Adrenal gland (tissue), 12 donors: ENCODE results near the gene SAMD4A. TPM values are rescaled to one million over a fixed set of nuclear protein-coding genes. Genes with fewer than 3 reads are reported as not detected.

Experiments
- DNase-seq, 7 donors: peaks; one replicate each; pipeline ENCODE4 v3.0.0-alpha.2; 2019 to 2020
- H3K27ac ChIP-seq, 5 donors: fragments of 200-600 bp; sonication (generic) in 4 of 5; 1 replicate in 3 of 5; 2 replicates in 2 of 5; pipeline versions ENCODE4 v1.5.1 to v1.8.0; 2016 to 2020; ENCODE audit warnings: mild to moderate bottlenecking in 1 of 5
- H3K27me3 ChIP-seq: fragments of 200-600 bp; 2 replicates; pipeline ENCODE4 v1.8.0; 2021
- H3K36me3 ChIP-seq, 2 donors: fragments of 200-600 bp; replicated peaks in 1 of 2; 1 replicate in 1 of 2; 2 replicates in 1 of 2; pipeline versions ENCODE4 v1.5.1 to v1.8.0; 2018 to 2022
- H3K4me1 ChIP-seq, 2 donors: fragments of 200-600 bp; replicated peaks in 1 of 2; 1 replicate in 1 of 2; 2 replicates in 1 of 2; pipeline versions ENCODE4 v1.5.1 to v1.8.0; 2018 to 2021
- H3K4me3 ChIP-seq, 4 donors: fragments of 200-600 bp; sonication (generic) in 3 of 4; one replicate each; pipeline ENCODE4 v1.5.1; 2016 to 2018
- H3K9me3 ChIP-seq, 3 donors: fragments of 200-600 bp; sonication (generic) in 1 of 3; replicated peaks in 1 of 3; 1 replicate in 2 of 3; 2 replicates in 1 of 3; pipeline versions ENCODE4 v1.5.1 to v1.8.0; 2016 to 2021
- CTCF ChIP-seq, 6 experiments: fragments of 450-650 bp in 4 of 6; fragments of 200-600 bp in 2 of 6; sonication (generic) in 1 of 6; IDR thresholded peaks; 1 replicate in 5 of 6; 2 replicates in 1 of 6; pipeline versions ENCODE4 v1.5.1 to v1.8.0; 2016 to 2021; ENCODE audit warnings: antibody characterized with exemption in 6 of 6, mild to moderate bottlenecking in 2 of 6, moderate library complexity in 1 of 6
- POLR2A ChIP-seq, 2 donors: fragments of 450-650 bp; IDR thresholded peaks; one replicate each; pipeline ENCODE4 v1.6.1; 2017; ENCODE audit warnings: antibody characterized with exemption in 2 of 2, mild to moderate bottlenecking in 2 of 2, moderate library complexity in 1 of 2
- WGBS, 4 donors: extraction: QIAGEN DNeasy Blood & Tissue Kit in 2 of 4; methylation state at CpG; one replicate each; pipeline versions ENCODE4 v1.1.5 to v1.1.7; 2013 to 2017; 5-methylcytosine and 5-hydroxymethylcytosine counted together
- intact Hi-C, 2 donors: fragments of 100-400 bp; cut with DNase I; formaldehyde crosslinking; loops; one replicate each; pipeline versions ENCODE4 v1.14.1 to v1.15.0; 2022 to 2023
- polyA plus RNA-seq, 3 donors: library from polyadenylated mRNA; stranded (reverse); fragments of 200-250 nt in 2 of 3; fragments of 350-450 nt in 1 of 3; fragmentation: Illumina TruSeq in 1 of 3; extraction: RNeasy Lipid Tissue Mini Kit (QIAGEN cat#74804) in 1 of 3; gene quantifications; one replicate each; pipeline ENCODE4 v1.2.3, GENCODE V29; 2013 to 2014
- total RNA-seq, 9 donors: library from RNA; depleted of rRNA in 4 of 9; stranded (reverse); fragments of >200 nt in 4 of 9; fragments of 120-200 nt in 1 of 9; fragmentation: NEBNext Ultra II Directional in 1 of 9; extraction: Animal tissue kit (Norgen Biotek cat#: 25700) in 1 of 9; gene quantifications; one replicate each; pipeline versions ENCODE4 v1.1.0 to v1.2.4, GENCODE V29; 2013 to 2023
- donor health status: healthy with polysubstance abuse.
- donor health status: Bipolar disorder and iron deficiency.
- donor health status: DM: yes; HTN: yes; CAD: no.
- donor health status: DM: no; HTN: no; CAD: no.
- donor health status: DM: no; HTN: no; CAD: no.
- donor health status: DM: yes; HTN: yes; CAD: no.

SAMD4A gene
- total and polyA plus RNA-seq, 12 donors = 2.2 to 13.2 (median 8.3) TPM

- Histone ChIP-seq H3K27ac (no peak overlapping the region), H3K4me1 (no peaks in the 10 kb centered on the region), H3K36me3 (no peaks in the 10 kb centered on the region), H3K4me3 (no peak overlapping the region), H3K27me3 (no peaks in the 10 kb centered on the region), H3K9me3 (no peaks in the 10 kb centered on the region)
- peak in 1 of 7 donors; percentile 20 for DNase-seq
- TF ChIP-seq CTCF (IDR thresholded peaks at IDR 0.05) (no peak), POLR2A (IDR thresholded peaks at IDR 0.05) (no peak)
- WGBS, 4 donors = 66 to 76% (median 73%) methylated on average over 6 of the region's 6 CpGs
- intact Hi-C loops = no loop called here
Measured at GRCh38 chr14:54812617-54813016, 245.7 kb downstream of the SAMD4A start.

- Histone ChIP-seq H3K27me3 (no peaks in the 10 kb centered on the region), H3K9me3 (no peaks in the 10 kb centered on the region), H3K36me3 (no peaks in the 10 kb centered on the region), H3K4me1 (no peaks in the 10 kb centered on the region), H3K27ac (no peak overlapping the region), H3K4me3 (no peak overlapping the region)
- intact Hi-C loops = no loop called here
- peak in 1 of 7 donors; percentile 43 for DNase-seq
- TF ChIP-seq CTCF (IDR thresholded peaks at IDR 0.05) (no peak), POLR2A (IDR thresholded peaks at IDR 0.05) (no peak)
- WGBS, 4 donors = 63 to 93% (median 83%) methylated on average over 2 of the region's 2 CpGs
Measured at GRCh38 chr14:54813081-54813480, 246.2 kb downstream of the SAMD4A start.

DNA sequence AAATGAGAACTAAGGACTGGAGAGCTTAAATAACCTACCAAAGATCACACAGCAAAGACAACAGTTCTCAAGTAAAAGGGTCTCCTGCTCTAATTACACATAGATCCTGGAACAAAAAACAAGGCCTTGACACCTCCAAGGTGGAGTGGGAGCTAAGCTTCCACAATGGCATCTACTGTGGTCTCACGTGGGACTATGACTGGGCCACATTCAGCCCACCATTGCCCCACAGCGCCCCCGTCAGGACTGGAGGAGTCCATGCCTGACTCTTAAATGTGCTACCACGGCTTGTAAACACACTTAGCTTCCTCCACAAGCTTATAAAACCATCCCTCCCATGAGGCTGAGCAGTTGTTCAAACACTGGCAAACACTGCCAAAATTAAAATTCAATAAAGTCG is 247.1 kb downstream of the SAMD4A start:
- no peaks in the 10 kb centered on the region for H3K36me3 ChIP-seq
- intact Hi-C loops = no loop called here
- H3K4me3 ChIP-seq = no peak overlapping the region
- 55 to 80% (median 74%) methylated on average over 4 to 5 of the region's 5 CpGs for WGBS, 4 donors
- no peaks in the 10 kb centered on the region for H3K9me3 ChIP-seq
- H3K27me3 ChIP-seq = no peaks in the 10 kb centered on the region
- no peak for TF ChIP-seq POLR2A (IDR thresholded peaks at IDR 0.05)
- no peak for TF ChIP-seq CTCF (IDR thresholded peaks at IDR 0.05)
- H3K27ac ChIP-seq = no peak overlapping the region
- no peaks in the 10 kb centered on the region for H3K4me1 ChIP-seq
- peak in 1 of 7 donors; percentile 51 for DNase-seq

DNA sequence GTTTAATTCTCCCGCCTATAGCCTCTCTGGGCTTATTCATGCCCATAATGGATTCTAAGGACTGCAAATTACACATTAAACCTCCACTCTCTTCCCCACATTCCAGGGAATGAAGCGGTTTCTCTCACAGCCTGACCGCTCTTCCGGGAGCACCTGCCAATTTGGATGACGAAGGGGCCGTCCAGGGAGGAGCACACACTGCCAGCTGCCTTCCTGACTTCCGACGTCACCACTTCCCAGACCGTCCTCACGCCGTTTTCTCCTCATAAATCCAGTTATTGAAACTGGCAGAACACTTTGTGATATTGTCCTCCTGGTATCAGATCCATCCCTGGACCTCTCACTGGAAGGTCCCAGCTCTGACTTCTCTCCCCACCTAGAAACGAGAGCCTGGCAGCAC is 248.1 kb downstream of the SAMD4A start:
- H3K4me1 ChIP-seq = no peaks in the 10 kb centered on the region
- no peaks in the 10 kb centered on the region for H3K27me3 ChIP-seq
- peak in 1 of 7 donors; percentile 81 for DNase-seq
- peak overlapping the region in 1 of 5 donors; percentile 47 for H3K27ac ChIP-seq
- intact Hi-C loops = no loop called here
- H3K36me3 ChIP-seq = no peaks in the 10 kb centered on the region
- no peak overlapping the region for H3K4me3 ChIP-seq
- WGBS, 4 donors = 61 to 72% (median 69%) methylated on average over 12 of the region's 12 CpGs
- TF ChIP-seq CTCF (IDR thresholded peaks at IDR 0.05) = no peak
- no peak for TF ChIP-seq POLR2A (IDR thresholded peaks at IDR 0.05)
- no peaks in the 10 kb centered on the region for H3K9me3 ChIP-seq
